HuH-7 (cell line): ENCODE results near the gene PTPN1.

Experiments
- DNase-seq: peaks from one replicate; pipeline ENCODE4 v3.0.0; 2011; ENCODE audit warnings: low spot score

Gene PTPN1

DNA sequence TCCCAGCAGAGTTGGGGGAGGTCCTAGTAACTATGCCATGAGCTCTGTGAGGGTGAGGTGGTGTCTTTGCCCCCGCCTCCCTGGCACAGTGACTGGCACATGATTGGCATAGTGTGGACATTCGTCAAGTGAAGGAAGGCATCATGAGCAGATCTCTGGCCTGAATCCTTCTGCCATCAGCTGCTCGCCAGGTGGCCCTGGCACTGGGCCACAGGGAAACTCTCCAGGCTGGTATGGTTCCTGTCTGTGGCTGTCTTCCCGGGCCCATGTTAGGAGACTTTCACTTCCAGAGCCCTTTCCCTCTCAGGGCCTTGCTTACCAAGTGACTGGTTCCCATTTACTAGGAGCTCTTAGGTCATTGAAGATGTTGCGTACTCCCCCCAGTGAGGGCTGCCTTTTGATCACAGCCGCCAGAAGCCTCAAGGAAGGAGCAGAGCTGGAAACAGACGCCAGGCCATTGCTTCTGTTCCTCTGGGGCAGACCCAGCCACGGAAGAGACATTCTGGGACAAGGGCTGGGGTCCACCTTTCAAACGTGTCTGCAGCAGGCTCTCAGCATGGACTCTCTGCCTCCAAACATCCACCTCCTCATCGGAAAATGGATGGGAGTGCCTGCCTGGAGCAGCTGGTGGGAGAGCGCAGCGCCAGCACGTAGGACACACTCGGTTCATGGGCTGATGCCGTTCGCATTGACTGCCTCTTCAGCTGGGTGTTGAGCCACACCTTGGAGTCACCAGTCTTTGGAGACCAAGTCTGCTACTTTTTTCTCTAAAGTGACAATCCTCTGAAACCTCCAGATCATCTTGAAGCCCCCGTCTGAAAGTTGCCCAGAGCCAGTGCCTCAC lies 67.2 kb downstream of the PTPN1 start:
- no peak for DNase-seq

GRCh38 chr20:50578061-50578777 lies 68.0 kb downstream of the PTPN1 start:
- no peak for DNase-seq

DNA sequence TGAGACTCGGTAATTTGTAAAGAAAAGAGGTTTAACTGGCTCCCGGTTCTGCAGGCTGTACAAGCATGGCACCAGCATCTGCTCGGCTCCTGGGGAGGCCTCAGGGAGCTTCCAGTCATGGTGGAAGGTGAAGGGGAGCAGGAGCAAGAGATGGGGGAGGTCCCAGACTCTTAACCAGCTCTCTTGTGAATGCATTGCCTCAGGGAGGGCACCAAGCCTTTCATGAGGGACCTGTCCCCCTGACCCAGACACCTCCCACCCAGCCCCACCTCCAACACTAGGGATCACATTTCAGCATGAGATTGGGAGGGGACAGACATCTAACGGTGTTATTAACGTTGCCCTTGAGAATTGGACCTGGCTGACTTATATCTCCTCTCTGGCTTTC lies 68.6 kb downstream of the PTPN1 start:
- DNase-seq, result no peak

DNA sequence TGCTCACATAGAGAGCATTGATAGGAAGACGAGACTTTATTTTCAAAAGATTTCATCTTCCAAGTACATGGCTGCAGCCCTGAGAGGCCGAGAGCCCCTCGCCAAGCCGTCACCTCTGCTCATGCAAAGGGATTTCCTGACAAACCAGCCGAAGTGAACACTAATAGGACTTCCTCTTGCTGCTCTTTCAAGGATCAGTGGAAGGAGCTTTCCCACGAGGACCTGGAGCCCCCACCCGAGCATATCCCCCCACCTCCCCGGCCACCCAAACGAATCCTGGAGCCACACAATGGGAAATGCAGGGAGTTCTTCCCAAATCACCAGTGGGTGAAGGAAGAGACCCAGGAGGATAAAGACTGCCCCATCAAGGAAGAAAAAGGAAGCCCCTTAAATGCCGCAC lies 69.3 kb downstream of the PTPN1 start:
- DNase-seq, result no peak

GRCh38 chr20:50580016-50580747 lies 70.0 kb downstream of the PTPN1 start:
- DNase-seq, result peak; percentile 95

DNA sequence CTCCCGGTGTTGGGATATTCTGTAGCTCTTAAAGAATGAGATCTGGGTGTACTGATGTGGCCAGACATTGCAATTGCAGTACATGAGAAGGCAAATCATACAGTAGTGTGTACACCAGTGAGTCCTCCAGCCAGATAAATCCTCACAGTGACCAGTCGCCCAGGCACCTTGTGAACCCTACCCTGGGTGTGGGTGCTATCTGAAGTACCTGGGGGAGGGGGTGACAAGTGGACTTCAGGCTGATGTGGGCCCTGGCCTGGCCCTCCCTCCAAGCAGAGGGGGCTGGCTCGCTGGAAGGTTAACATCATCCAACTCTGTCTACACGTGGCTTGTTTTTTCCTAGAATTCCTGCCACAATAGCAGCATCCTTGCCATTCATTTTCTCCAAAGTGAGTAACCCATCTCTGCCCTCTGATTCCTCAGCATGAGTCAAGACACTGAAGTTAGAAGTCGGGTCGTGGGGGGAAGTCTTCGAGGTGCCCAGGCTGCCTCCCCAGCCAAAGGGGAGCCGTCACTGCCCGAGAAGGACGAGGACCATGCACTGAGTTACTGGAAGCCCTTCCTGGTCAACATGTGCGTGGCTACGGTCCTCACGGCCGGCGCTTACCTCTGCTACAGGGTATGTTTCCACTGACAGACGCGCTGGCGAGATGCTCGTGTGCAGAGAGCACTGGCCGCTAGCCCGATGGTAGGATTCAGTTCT lies 70.8 kb downstream of the PTPN1 start:
- no peak for DNase-seq

DNA sequence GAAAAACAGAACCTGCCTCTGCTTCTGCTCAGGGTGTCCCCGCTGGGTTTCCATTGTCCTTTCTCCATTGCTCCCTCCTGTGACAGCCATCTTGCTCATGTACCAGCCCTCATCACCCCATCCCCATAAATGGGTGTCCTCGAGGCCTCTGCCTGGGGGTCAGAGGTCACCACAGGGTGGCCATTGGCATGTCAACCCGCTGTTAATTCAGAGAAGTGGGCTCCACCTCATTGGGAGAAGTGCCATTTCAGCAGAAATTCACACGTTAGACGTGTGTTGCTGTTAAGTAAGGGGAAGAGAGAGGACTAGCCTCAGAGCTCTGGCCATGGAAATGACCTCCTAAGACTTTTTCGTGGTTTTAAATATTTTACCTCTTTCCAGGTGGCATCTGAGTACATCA lies 71.9 kb downstream of the PTPN1 start:
- no peak for DNase-seq

GRCh38 chr20:50582591-50583234 lies 72.5 kb downstream of the PTPN1 start:
- DNase-seq, result no peak

DNA sequence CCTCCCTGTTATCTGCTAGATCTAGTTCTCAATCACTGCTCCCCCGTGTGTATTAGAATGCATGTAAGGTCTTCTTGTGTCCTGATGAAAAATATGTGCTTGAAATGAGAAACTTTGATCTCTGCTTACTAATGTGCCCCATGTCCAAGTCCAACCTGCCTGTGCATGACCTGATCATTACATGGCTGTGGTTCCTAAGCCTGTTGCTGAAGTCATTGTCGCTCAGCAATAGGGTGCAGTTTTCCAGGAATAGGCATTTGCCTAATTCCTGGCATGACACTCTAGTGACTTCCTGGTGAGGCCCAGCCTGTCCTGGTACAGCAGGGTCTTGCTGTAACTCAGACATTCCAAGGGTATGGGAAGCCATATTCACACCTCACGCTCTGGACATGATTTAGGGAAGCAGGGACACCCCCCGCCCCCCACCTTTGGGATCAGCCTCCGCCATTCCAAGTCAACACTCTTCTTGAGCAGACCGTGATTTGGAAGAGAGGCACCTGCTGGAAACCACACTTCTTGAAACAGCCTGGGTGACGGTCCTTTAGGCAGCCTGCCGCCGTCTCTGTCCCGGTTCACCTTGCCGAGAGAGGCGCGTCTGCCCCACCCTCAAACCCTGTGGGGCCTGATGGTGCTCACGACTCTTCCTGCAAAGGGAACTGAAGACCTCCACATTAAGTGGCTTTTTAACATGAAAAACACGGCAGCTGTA lies 73.4 kb downstream of the PTPN1 start:
- no peak for DNase-seq

- no peak for DNase-seq
These were observed 74.5 kb downstream of the PTPN1 start for GRCh38 chr20:50584687-50585086.

DNA sequence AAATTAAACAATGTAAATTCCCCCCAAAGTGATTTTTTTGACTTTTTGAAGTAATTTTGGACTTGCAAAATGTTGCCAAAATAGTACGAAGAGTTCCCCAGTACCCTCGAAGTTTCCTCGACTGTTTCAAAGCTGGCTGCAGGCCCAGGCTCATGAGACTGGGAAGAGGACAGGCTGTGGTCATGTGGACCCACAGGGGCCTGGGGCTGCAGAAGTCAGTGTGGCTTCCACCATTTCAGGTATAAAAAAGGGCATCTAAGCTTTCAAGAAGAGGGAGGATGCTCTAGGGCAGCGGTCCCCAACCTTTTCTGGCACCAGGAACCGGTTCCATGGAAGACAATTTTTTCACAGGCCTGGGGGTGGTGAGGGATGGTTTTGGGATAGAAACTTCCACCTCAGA lies 75.0 kb downstream of the PTPN1 start:
- no peak for DNase-seq

GRCh38 chr20:50585678-50586077 lies 75.5 kb downstream of the PTPN1 start:
- DNase-seq, result no peak

DNA sequence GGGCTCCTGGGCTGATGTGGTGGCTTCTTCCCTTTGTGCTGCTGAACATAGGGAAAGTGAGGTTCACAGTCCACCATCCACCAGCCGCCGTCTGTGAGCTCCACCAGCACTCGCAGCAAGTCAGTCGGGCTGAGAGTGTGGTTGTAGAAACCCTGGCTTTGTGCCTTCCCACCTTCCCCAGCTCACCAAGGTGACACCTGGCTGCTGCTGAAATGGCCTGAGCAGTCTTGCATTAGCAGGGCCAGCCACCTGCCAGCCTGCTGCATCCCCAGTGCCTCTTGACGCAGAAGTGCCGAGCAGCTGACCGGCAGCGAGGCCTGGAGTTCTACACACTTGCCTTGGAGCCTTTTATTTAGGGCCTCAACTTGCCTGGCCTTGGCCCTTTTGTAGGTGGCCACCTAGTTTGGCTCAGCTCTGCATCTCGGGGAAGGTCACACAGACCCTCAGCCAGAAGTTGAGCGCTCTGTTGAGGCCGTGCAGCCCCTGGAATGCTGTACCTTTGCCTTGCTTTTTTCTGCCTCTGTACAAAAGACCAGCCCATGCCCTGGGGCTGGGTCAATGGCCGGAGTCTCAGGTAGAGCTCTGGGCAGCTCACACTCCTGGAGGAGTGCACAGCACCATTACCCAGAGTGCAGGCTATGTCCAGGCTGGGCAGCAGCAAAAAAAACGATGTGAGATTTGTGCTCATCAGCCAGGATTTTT lies 76.5 kb downstream of the PTPN1 start:
- DNase-seq, result no peak

DNA sequence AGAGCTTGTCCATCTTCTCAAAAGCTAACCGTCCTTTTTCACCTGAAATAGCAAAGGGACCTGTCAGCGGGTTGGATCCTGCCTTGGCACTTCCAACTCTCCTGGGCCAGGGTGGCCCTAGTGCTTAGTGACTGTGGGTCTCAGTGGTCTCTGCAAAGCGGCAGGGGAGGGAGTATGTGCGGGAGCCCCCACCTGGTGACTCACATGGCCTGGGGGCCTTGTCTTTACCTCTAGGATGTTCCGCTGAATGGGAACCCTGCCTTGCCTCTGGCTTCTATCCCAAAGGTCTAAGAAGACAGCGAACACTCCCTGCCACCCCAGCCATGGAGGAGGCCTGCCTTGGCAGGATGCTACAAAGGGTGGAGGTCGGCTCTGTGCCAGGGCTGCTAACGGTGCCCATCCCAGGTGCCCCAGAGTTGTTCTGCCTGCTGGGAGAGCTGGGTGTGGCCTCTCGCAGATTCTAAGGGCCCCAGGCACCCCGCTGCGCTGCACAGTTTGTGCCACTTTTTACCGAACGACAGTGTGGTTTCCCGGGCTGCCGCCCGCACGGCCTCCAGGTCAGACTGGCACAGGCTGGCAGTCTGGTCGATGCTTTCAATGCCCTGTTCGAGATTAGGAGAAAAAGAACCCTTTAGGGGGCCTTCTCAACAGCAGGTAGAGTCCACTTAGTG lies 77.2 kb downstream of the PTPN1 start:
- DNase-seq, result no peak

DNA sequence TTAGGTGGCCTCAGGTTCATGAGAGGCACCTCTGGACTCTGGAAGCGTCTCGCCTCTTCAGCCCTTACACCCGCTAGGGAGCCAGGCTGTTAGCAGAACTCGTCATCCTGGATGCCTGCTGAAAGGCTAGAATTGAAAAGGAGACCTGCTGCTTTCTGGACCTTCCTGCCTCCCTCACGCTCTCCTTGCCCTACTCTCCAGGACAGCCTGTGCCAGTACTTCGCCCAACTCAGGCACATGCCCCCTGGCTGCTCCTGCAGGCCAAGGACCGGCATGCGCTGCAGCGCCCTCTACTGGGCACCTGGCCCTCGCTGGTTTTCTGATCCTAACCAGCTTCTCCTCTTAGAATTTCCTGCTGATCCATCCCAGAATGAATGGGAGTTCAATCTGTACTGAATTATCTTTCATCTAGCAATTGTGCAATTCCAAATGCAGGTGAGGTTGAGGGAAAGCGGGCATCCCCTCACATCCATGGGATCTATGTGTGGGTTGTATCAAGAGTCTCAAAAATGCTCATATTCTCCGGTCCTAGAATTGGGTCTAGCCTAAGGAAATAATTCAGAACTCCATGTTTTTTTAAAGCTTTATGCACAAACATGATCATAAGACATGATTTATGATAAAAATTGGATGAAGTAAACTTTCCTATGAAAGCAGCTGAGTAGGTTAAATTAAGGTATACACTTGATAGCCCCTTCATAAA lies 78.0 kb downstream of the PTPN1 start:
- DNase-seq, result peak; percentile 98

DNA sequence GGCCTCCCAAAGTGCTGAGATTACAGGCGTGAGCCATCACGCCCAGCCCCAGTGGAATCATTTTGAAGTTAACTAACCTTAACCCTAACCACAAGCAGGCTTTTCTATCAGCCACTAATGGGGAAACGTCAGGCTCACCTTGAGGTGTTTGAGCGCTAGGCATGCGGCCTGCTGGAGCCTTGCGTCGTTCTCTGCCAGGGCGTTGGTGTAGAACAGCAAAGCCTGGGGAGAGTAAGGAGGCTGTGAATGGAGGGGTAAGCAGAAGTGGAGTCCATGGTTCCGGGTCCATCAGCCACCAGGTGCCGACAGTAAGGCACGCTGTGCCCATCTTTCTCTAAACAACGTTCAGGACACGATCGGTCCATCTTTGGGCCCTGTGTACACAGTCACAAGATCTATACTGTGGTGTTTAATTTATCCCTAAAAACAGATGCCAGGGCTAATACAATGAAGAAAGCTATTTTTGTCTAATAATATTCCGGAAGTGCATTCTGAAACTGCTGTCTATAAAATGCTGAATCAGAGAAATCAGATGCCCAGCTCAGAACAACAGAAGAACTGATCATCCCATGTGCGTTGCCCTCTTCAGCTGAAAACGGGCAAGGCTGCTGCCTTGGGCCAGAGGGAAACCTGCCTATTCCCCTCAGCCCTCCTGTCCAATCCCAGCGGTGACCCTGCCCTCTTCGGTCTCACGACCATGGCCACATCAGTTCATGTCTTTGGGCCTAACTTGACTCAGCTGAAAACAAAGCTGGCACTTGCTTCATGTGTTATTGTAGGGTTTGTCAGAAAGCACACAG lies 79.6 kb downstream of the PTPN1 start:
- DNase-seq, result no peak

DNA sequence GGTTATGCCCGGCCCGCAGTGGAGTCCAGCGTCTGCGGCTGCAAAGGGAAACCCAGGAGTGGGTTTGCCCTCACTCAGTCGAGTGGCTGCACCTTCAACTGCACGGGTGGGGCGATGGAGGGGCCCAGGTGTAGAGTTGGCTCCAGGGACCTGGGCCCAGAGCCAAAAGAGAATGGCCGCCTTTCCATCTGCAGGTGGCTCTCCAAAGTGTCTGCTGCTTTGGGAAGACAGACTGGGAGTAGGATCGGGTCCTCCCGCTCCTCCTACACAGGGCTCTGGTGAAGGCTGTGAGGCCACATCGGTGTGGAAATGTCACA lies 80.1 kb downstream of the PTPN1 start:
- no peak for DNase-seq

- DNase-seq, result no peak
These were observed 81.2 kb downstream of the PTPN1 start for GRCh38 chr20:50591233-50591852.
